Astrocyte of the cerebellum (primary cell): ENCODE results near the gene TIMM23.
"Not testable (repeated sequence)": the region's sequence is repeated elsewhere in the genome, so short reads cannot be mapped to it uniquely, and the experiment has no call there.

Experiments used
- DNase-seq: peaks from one replicate; pipeline ENCODE4 v3.0.0-alpha.2; 2011; ENCODE audit warnings: low read depth
- H3K4me3 ChIP-seq: 2 replicates; pipeline ENCODE4 v1.5.1; 2011; ENCODE audit warnings: mild to moderate bottlenecking, low read depth, low read length, moderate library complexity
- in situ Hi-C: cut with HindIII; loops from 2 replicates; pipeline ENCODE4 v1.10.0; 2017; ENCODE audit warnings: low sequenced_read_pairs

Gene TIMM23

GRCh38 chr10:45972106-45972812 is at the start of gene TIMM23:
TSS of gene TIMM23 (plus strand) at chr10:45972489. CDS start at chr10:45972625, 136 bp downstream.
- peak; percentile 74 for DNase-seq
- in situ Hi-C loops = not testable (repeated sequence)
- peak within 1 kb of the TSS; percentile 66 for H3K4me3 ChIP-seq

GRCh38 chr10:45926790-45927189 is 45.5 kb upstream of the TIMM23 start:
- DNase-seq, H3K4me3 ChIP-seq, in situ Hi-C loops: not testable (repeated sequence)

- DNase-seq, H3K4me3 ChIP-seq, in situ Hi-C loops: not testable (repeated sequence)
Measured at GRCh38 chr10:45931305-45931704, 41.0 kb upstream of the TIMM23 start.

GRCh38 chr10:45934788-45935187 is 37.5 kb upstream of the TIMM23 start:
- in situ Hi-C loops, DNase-seq, H3K4me3 ChIP-seq: not testable (repeated sequence)

GRCh38 chr10:45939176-45939697 is 33.1 kb upstream of the TIMM23 start:
- in situ Hi-C loops = not testable (repeated sequence)

GRCh38 chr10:45941196-45941595 is 31.1 kb upstream of the TIMM23 start:
- DNase-seq, H3K4me3 ChIP-seq, in situ Hi-C loops: not testable (repeated sequence)

More at GRCh38 chr10:45939176-45939697, 33.1 kb upstream of the TIMM23 start:
- H3K4me3 ChIP-seq, DNase-seq: not testable (repeated sequence)

GRCh38 chr10:45945476-45945875 is 26.8 kb upstream of the TIMM23 start:
- H3K4me3 ChIP-seq, DNase-seq, in situ Hi-C loops: not testable (repeated sequence)

- H3K4me3 ChIP-seq, DNase-seq, in situ Hi-C loops: not testable (repeated sequence)
Measured at GRCh38 chr10:45947363-45947762, 24.9 kb upstream of the TIMM23 start.

- in situ Hi-C loops = not testable (repeated sequence)
Measured at GRCh38 chr10:45948801-45949200, 23.5 kb upstream of the TIMM23 start.

GRCh38 chr10:45954367-45954766 is 17.9 kb upstream of the TIMM23 start:
- in situ Hi-C loops, DNase-seq, H3K4me3 ChIP-seq: not testable (repeated sequence)

More at GRCh38 chr10:45948801-45949200, 23.5 kb upstream of the TIMM23 start:
- not testable (repeated sequence) for DNase-seq, H3K4me3 ChIP-seq

- in situ Hi-C loops, DNase-seq, H3K4me3 ChIP-seq: not testable (repeated sequence)
Measured at GRCh38 chr10:45956634-45957033, 15.7 kb upstream of the TIMM23 start.

GRCh38 chr10:45957928-45958327 is 14.4 kb upstream of the TIMM23 start:
- in situ Hi-C loops, DNase-seq, H3K4me3 ChIP-seq: not testable (repeated sequence)

GRCh38 chr10:45962686-45963452 is 9.4 kb upstream of the TIMM23 start:
- H3K4me3 ChIP-seq, in situ Hi-C loops, DNase-seq: not testable (repeated sequence)

GRCh38 chr10:45971019-45971418 is 1.3 kb upstream of the TIMM23 start:
- DNase-seq, in situ Hi-C loops: not testable (repeated sequence)
- peak overlapping the region; percentile 66 for H3K4me3 ChIP-seq

- not testable (repeated sequence) for DNase-seq
Measured at GRCh38 chr10:45971742-45972105, 565 bp upstream of the TIMM23 start.

GRCh38 chr10:45972813-45973169 is 502 bp downstream of the TIMM23 start:
- peak; percentile 18 for DNase-seq
- in situ Hi-C loops = not testable (repeated sequence)
- H3K4me3 ChIP-seq = peak overlapping the region; percentile 66

More at GRCh38 chr10:45971742-45972105, 565 bp upstream of the TIMM23 start:
- in situ Hi-C loops = not testable (repeated sequence)
- peak overlapping the region; percentile 66 for H3K4me3 ChIP-seq

GRCh38 chr10:45974041-45974440 is 1.8 kb downstream of the TIMM23 start:
- DNase-seq, in situ Hi-C loops, H3K4me3 ChIP-seq: not testable (repeated sequence)

GRCh38 chr10:45978554-45978953 is 6.3 kb downstream of the TIMM23 start:
- in situ Hi-C loops, H3K4me3 ChIP-seq, DNase-seq: not testable (repeated sequence)
